T-helper 17 cell (primary cell): ENCODE data around the gene CTDNEP1. TPM values are rescaled to one million over a fixed set of nuclear protein-coding genes. Genes with fewer than 3 reads are reported as not detected.
A peak's percentile ranks its signal among the peaks of the same experiment; 100 is the strongest.
"Not testable (repeated sequence)": the region's sequence is repeated elsewhere in the genome, so short reads cannot be mapped to it uniquely, and the experiment has no call there.

Experiments
- ATAC-seq: fragments of 150-1000 bp; cut with Tn5 transposase; 2 replicates; pipeline ENCODE4 v1.10.0; 2021; ENCODE audit warnings: mild to moderate bottlenecking, moderate library complexity
- DNase-seq, 3 donors: peaks; one replicate each; pipeline versions ENCODE4 v3.0.0 to v3.0.0-alpha.2; 2020 to 2021
- H3K9me3 ChIP-seq: one replicate; pipeline ENCODE4 v1.7.0; 2013; ENCODE audit warnings: low read length, mild to moderate bottlenecking; ENCODE audit not compliant: control insufficient read depth, poor library complexity, severe bottlenecking
- H3K27ac Mint-ChIP-seq: one replicate; pipeline ENCODE4 v1.8.0; 2022; ENCODE audit warnings: mild to moderate bottlenecking, moderate library complexity, mixed read lengths
- H3K27me3 Mint-ChIP-seq: one replicate; pipeline ENCODE4 v1.8.0; 2022; ENCODE audit warnings: mixed read lengths
- H3K36me3 Mint-ChIP-seq: one replicate; pipeline ENCODE4 v1.8.0; 2022; ENCODE audit warnings: low read depth, mixed read lengths
- H3K4me1 Mint-ChIP-seq: one replicate; pipeline ENCODE4 v1.8.0; 2022; ENCODE audit warnings: mild to moderate bottlenecking, mixed read lengths
- H3K4me3 Mint-ChIP-seq: one replicate; pipeline ENCODE4 v1.8.0; 2022; ENCODE audit warnings: mild to moderate bottlenecking, moderate library complexity, mixed read lengths
- total RNA-seq, 4 donors: library from RNA in 2 of 4; stranded (reverse) in 2 of 4; gene quantifications; one replicate each; pipeline ENCODE4 v1.2.3 and lab custom pipeline; 2022 to 2026

The CTDNEP1 gene
- total RNA-seq, 2 donors from 2014 or later: 112 to 115 TPM

DNA sequence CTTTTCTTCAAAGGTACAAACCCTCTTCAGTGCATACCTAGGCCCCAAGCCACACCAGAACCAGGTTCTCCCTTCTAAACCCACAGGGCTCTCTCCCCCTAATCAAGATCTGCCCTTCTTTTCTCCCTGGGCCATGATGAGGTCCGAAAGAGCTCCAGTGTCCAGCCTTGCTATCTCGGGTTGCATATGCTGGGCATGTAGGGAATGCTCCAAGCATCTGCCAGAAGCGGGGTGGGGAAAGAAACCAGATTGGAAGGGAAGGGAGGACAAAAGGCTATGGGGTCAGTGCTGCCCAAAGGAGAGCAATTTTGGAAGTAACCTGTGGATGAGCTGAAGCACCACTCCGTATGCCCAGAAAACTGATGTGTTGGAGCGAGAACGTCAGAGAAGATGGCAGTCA is 2.3 kb downstream of the CTDNEP1 start:
- Mint-ChIP-seq H3K4me1 (peaks cover 33% of the 10 kb centered on the region), H3K27ac (peak overlapping the region; percentile 98), H3K4me3 (peak overlapping the region; percentile 81), H3K36me3 (peaks cover 12% of the 10 kb centered on the region), H3K27me3 (no peaks in the 10 kb centered on the region)
- ATAC-seq (no peak), DNase-seq (no peak)
- no peaks in the 10 kb centered on the region for H3K9me3 ChIP-seq

DNA sequence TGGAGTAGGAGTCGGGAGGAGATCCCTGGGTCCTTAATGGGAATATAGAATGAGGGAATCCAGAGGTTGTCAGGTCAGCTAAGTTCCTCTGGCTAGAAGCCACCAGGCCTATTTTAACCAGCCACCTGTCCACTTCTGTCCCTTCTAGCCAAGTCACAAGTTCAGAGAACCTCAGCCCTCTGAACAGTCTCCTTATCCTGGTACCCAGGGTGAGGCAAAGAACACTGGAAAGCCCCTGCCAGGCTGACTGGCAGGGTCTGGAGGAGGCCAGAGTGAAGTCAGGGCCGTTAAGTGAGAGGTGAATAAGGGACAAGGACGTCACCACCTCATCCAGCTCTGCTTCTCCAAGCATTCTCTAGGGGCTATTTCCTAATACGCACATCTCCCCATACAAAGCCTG is 2.7 kb downstream of the CTDNEP1 start:
- peaks cover 31% of the 10 kb centered on the region for H3K4me1 Mint-ChIP-seq
- H3K27me3 Mint-ChIP-seq: no peaks in the 10 kb centered on the region
- no peak for DNase-seq
- H3K4me3 Mint-ChIP-seq: peak overlapping the region; percentile 81
- ATAC-seq: no peak
- H3K9me3 ChIP-seq: no peaks in the 10 kb centered on the region
- peaks cover 12% of the 10 kb centered on the region for H3K36me3 Mint-ChIP-seq
- peak overlapping the region; percentile 98 for H3K27ac Mint-ChIP-seq

DNA sequence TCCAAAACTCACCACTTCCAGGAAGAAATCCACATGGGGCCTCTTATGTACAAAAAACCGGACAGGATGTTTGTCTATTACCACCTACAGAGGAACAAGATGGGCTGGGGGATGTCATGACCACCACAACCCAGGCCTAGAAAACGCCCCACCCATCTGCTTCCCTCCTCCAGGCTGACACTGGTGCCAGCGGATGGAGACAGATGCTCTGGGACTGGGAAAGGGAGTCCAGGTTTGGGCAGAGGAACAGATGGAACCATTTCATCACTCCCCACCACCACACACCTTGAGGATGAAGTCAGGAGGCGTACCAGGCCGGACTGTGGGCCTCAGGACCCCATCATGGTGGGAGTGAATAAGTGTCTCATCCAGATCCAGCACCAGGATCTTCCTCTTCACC is 4.8 kb downstream of the CTDNEP1 start:
- H3K9me3 ChIP-seq: no peaks in the 10 kb centered on the region
- ATAC-seq (no peak), DNase-seq (no peak)
- Mint-ChIP-seq H3K27me3 (no peaks in the 10 kb centered on the region), H3K36me3 (peaks cover 8% of the 10 kb centered on the region), H3K4me1 (peaks cover 32% of the 10 kb centered on the region), H3K27ac (peak overlapping the region; percentile 57), H3K4me3 (no peak overlapping the region)

DNA sequence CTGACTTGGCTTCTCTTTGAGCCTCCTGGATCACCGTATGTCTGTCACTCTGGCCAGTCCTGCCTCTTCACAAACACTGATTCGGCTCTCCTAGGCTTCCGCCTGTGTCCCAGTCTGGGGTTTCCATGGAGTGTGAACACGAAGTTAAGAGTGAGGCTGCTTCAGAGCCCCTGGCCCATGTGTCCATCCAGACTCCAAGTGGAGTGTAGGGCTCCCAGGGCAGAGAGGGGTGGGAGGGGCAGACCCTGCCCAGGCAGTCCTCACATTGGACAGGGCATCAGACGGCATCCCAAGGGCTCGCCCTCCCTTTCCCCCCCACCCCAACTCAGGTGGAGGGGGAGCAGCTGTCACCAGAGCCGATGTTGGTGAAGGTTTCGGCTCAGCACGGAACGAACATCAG is 7.7 kb downstream of the CTDNEP1 start:
- ATAC-seq, H3K9me3 ChIP-seq, H3K36me3 Mint-ChIP-seq, DNase-seq, H3K27me3 Mint-ChIP-seq, H3K4me3 Mint-ChIP-seq: not testable (repeated sequence)
- peaks cover 34% of the 10 kb centered on the region for H3K4me1 Mint-ChIP-seq
- H3K27ac Mint-ChIP-seq: peak overlapping the region; percentile 100

DNA sequence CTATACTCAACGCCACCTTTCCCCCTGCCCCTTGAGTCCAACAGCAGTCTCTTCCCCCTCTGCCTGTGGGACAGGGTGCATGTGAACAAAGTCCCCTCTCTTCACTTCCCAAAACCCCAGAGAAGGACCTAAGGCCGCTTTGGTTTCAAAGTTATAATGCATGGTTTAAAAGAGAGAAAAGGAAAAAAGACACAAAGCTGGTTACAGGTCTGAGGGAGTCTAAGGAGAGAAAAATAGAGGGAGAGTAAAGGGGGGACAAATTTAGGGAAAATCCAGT is 8.1 kb downstream of the CTDNEP1 start:
- no peaks in the 10 kb centered on the region for H3K9me3 ChIP-seq
- H3K27ac Mint-ChIP-seq: peak overlapping the region; percentile 100
- peak overlapping the region; percentile 99 for H3K4me3 Mint-ChIP-seq
- ATAC-seq (no peak), DNase-seq (no peak)
- H3K4me1 Mint-ChIP-seq: peaks cover 33% of the 10 kb centered on the region
- peaks cover 8% of the 10 kb centered on the region for H3K36me3 Mint-ChIP-seq
- no peaks in the 10 kb centered on the region for H3K27me3 Mint-ChIP-seq

DNA sequence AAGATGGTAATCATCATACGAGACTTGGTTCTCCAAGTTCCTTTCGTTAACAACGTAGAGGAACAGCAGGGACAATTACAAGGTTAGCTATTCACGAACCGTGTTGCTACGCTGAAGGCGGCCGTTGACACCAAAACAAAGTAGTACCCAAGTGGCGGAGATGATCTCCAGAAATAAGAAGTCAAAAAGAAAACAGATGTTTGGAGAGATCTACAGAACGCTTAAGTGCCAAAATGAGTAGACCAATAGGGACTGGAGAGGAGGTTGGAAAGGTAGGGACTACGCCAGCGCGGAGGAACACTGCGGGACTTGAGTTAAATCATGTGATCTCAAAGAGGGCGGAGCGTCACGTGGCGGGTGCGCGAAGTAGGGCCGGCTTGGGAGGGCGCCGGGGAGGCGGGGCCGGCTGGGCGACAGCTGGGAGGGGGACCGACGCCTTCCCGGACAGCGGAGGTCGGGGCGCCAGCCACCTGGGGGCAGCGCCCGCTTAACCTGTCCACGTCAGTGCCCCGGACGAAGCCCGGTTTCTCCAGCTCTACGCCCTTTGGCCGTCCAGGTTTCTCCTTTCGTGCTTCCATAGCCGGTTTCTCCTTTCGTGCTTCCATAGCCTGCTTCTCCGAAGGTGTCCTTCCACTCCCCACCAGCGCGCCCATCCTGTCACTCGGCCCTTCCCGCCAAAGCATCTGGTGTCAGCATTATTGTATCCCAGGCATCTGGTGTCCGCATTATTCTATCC is 8.6 kb downstream of the CTDNEP1 start:
- peaks cover 33% of the 10 kb centered on the region for H3K4me1 Mint-ChIP-seq

DNA sequence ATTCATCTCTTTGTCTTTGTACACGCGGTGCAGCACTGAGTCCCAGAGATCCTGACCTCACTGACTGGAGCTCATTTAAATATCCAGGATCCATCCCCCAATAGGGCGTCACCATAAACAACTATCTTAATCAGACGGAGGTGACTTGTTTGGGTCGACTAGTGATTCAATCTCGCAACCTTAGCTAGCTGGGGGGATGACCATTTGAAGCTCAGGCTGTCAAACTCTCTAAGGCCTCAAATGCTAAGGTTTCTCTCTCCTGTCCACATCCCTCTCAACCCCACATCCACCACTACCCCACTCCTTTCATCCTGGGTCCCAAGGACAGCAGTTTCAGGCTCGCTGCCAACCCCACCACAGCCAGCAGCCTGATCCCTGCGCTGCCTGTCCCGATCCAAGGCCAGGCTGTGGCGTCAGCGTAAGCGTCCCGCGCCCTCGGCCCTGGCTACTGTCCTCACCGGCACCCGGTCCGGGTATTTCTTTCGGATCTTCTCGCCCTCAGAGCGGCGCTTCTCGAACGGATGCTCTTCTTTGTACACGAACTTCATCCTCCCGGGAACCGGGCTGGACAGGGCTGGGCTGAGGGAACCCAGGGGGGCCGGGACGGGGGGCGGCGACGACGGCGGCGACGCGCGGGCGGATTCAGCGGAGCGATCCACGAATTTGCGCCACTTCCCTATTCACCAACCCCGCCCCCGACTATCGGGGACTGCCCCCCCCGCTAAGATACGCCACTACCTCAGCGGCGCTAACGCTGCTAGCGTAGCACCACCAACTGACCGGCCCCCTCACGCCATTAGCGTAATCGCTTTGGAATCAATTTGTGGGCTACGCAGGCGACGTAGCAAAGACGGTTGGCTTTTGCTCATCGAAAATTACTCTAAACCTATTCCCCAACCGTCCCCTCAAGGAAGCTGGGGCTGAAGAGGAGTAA is 9.5 kb downstream of the CTDNEP1 start, which contains the start of gene GABARAP:
TSS of gene GABARAP (minus strand) at position 667 of the 934 bp plus-strand sequence. CDS start at position 548, 119 bp downstream.
- H3K27me3 Mint-ChIP-seq: no peaks in the 10 kb centered on the region
- peak within 1 kb of the TSS; percentile 100 for H3K27ac Mint-ChIP-seq
- ATAC-seq (peak; percentile 42), DNase-seq (peak; percentile 83 to 89 (median 87))
- peaks cover 38% of the 10 kb centered on the region for H3K4me1 Mint-ChIP-seq
- H3K9me3 ChIP-seq: no peaks in the 10 kb centered on the region
- peaks cover 9% of the 10 kb centered on the region for H3K36me3 Mint-ChIP-seq
- peak within 1 kb of the TSS; percentile 99 for H3K4me3 Mint-ChIP-seq

More for the DNA sequence above, 8.6 kb downstream of the CTDNEP1 start:
- ATAC-seq (peak; percentile 55), DNase-seq (peak; percentile 87 to 91 (median 91))
- peak overlapping the region; percentile 99 for H3K4me3 Mint-ChIP-seq
- peaks cover 8% of the 10 kb centered on the region for H3K36me3 Mint-ChIP-seq
- H3K27ac Mint-ChIP-seq: peak overlapping the region; percentile 100
- H3K27me3 Mint-ChIP-seq: no peaks in the 10 kb centered on the region
- H3K9me3 ChIP-seq: no peaks in the 10 kb centered on the region

DNA sequence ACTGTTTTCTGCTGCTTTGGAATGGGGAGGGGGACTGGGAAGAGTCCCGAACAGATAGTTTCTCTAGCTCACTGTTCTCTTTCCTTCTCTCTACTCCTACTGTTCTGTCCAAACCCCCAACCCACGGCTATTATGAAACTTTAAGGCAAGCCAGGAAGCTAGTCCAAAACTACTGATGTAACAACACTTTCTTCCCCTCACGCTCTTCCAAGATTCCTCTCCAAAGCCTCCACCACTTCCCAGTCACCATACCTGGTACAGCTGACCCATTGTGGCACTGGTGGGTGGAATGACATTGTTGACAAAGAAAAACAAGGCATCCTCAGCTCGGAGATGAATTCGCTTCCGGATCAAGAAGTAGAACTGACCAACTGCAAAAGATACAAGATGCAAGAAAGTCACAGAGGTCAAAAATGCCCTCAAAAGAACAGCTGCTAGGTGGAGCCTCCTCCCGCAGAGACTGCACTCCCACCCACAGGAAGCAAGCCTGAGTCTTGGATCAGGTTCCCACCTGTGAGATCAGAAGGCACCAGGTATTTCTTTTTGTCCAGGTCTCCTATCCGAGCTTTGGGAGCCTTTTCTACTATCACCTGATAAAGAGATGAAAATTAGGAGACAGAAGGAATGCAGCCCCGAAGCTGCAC is 10.3 kb downstream of the CTDNEP1 start:
- DNase-seq (no peak), ATAC-seq (no peak)
- no peaks in the 10 kb centered on the region for H3K9me3 ChIP-seq
- Mint-ChIP-seq H3K27me3 (no peaks in the 10 kb centered on the region), H3K36me3 (peaks cover 9% of the 10 kb centered on the region), H3K4me1 (peaks cover 43% of the 10 kb centered on the region), H3K4me3 (peak overlapping the region; percentile 99), H3K27ac (peak overlapping the region; percentile 100)

DNA sequence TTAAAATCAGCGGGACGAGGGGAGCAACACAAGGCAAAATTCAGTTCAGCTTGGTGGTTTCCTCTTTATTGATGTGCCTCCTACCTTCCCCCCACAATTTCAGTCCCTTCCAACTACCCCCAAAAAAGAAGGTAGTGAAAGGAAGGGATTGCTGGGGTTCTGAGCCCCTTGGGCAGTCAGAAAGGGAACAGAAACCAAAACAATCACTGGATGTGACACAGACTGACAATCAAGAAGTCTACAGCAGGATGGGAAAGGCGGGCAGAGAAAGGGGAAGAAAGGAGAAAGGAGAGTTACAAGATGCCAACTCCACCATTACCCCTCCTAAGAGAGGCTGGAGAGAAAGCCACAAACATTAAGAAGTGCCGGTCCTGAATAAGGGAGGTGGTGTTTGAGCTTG is 11.2 kb downstream of the CTDNEP1 start:
- no peaks in the 10 kb centered on the region for H3K27me3 Mint-ChIP-seq
- peaks cover 48% of the 10 kb centered on the region for H3K4me1 Mint-ChIP-seq
- no peaks in the 10 kb centered on the region for H3K9me3 ChIP-seq
- peak overlapping the region; percentile 99 for H3K4me3 Mint-ChIP-seq
- ATAC-seq (no peak), DNase-seq (no peak)
- H3K36me3 Mint-ChIP-seq: peaks cover 7% of the 10 kb centered on the region
- H3K27ac Mint-ChIP-seq: peak overlapping the region; percentile 100

DNA sequence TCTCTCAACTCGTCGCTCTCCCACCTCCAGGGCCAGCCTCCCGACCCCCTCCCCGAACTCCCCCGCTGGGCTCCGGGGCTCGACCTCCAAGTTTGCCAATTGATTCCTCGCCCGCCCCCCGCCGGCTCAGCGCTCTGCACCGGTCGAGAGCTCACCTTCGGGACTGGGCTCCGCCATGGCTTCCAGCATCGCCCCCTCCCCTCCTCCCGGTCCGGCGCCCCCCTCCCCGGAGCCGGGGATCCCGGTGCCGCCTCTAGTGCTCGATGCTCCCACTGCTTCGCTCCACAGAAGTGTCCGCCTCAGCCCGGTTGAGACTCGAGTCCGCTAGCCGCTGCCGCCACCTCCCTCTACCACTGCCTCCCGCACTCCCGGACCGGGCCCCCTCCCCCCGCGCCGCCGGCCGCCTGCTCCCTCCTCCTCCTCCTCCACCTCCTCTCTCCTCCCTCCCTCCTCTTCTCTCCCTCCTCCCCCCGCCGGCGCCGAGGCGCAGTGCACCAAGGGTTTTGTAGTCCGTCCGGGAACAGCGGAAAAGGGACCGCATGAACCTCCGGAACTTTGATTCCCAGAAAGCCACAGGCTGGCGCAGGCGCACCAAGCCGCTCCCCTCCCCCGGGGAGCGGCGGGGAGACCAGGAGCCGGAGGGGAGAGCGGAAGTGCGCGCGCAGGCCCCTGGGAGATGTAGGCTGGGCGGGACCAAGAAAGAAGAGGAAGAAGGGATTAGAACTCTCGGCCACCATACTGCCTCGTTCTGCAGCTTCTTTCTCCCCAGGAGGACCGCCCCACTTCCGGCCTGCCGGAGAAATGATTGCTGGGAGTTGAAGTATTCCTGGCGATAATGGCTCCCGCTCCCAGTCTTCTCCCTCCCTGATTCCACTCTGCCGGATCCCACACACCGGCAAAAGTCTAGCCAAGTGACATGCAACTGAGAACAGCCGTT is 12.2 kb downstream of the CTDNEP1 start, which contains the start of gene PHF23:
TSS of gene PHF23 (minus strand) at position 367 of the 937 bp plus-strand sequence. CDS start at position 189, 178 bp downstream.
- H3K27me3 Mint-ChIP-seq: no peaks in the 10 kb centered on the region
- DNase-seq (peak; percentile 92 to 96 (median 95)), ATAC-seq (peak; percentile 74)
- peak within 1 kb of the TSS; percentile 99 for H3K4me3 Mint-ChIP-seq
- H3K27ac Mint-ChIP-seq: peak within 1 kb of the TSS; percentile 100
- no peaks in the 10 kb centered on the region for H3K9me3 ChIP-seq
- H3K36me3 Mint-ChIP-seq: peaks cover 7% of the 10 kb centered on the region
- H3K4me1 Mint-ChIP-seq: peaks cover 54% of the 10 kb centered on the region

DNA sequence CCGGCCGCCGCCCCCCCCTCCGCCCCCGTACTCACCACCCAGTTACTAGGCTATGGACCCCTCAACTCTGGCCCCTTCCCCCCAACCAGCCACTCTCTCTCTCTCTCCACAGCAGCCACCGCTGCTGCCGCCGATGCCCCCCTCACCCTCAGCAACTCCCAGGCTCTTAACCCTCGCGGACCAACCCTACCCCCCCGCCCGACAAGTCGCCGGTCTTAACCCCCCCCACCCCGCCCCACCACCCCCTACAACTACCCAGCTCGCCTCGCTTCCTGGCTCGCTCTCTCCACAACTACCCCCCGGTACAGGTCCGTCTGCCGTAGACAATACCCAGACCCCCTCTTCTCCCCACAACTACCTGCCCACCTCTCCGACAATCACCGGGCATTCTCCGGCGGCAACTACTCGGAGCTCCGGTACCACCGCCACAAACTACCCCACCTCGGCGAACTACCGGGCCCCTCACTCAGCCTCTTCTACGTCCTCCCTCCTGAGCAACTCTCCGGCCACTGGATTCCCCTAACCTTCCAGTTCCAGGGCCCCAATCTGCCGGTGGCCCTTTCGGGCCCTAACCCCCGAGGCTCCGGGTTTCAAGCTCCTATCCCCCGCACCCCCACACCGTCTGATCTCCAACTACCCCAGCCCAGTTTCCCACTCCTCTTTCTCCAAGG is 13.0 kb downstream of the CTDNEP1 start:
- Mint-ChIP-seq H3K36me3 (peaks cover 7% of the 10 kb centered on the region), H3K4me1 (peaks cover 58% of the 10 kb centered on the region), H3K27me3 (no peaks in the 10 kb centered on the region), H3K27ac (peak overlapping the region; percentile 100), H3K4me3 (peak overlapping the region; percentile 99)
- H3K9me3 ChIP-seq: no peaks in the 10 kb centered on the region
- ATAC-seq (no peak), DNase-seq (peak in 1 of 3 donors; percentile 24)
